NCI-H526 (cell line): ENCODE measurements around the gene PPDPF.
"Not testable (repeated sequence)": the region's sequence is repeated elsewhere in the genome, so short reads cannot be mapped to it uniquely, and the experiment has no call there.

ENCODE experiments used
- DNase-seq, 2 experiments: peaks; one replicate each; lab custom pipeline; 2025; lab: John Stamatoyannopoulos, UW

PPDPF gene

GRCh38 chr20:63500902-63501817, 19.4 kb upstream of the PPDPF start:
- no peak for DNase-seq

- peak in 1 of 2 experiments; percentile 86 for DNase-seq
Measured at GRCh38 chr20:63501818-63502670, 18.5 kb upstream of the PPDPF start.

- peak in 1 of 2 experiments; percentile 55 for DNase-seq
Measured at GRCh38 chr20:63502671-63503172, 17.8 kb upstream of the PPDPF start.

GRCh38 chr20:63503524-63503923, 17.0 kb upstream of the PPDPF start:
- no peak for DNase-seq

- no peak for DNase-seq
Measured at GRCh38 chr20:63504642-63505041, 15.9 kb upstream of the PPDPF start.

GRCh38 chr20:63505281-63505680, 15.3 kb upstream of the PPDPF start:
- DNase-seq: no peak

GRCh38 chr20:63505723-63506122, 14.8 kb upstream of the PPDPF start:
- no peak for DNase-seq

- DNase-seq: no peak
Measured at GRCh38 chr20:63507083-63507743, 13.4 kb upstream of the PPDPF start.

GRCh38 chr20:63508072-63508768, 12.3 kb upstream of the PPDPF start:
- DNase-seq: peak; percentile 69 to 88

GRCh38 chr20:63509088-63509564, 11.4 kb upstream of the PPDPF start:
- DNase-seq: no peak

GRCh38 chr20:63513207-63513606, 7.4 kb upstream of the PPDPF start:
- DNase-seq: no peak

GRCh38 chr20:63514520-63514919, 6.0 kb upstream of the PPDPF start:
- not testable (repeated sequence) for DNase-seq

- no peak for DNase-seq
Measured at GRCh38 chr20:63517376-63518309, 2.9 kb upstream of the PPDPF start.

- no peak for DNase-seq
Measured at GRCh38 chr20:63518351-63518861, 2.2 kb upstream of the PPDPF start.

- DNase-seq: no peak
Measured at GRCh38 chr20:63518946-63519667, 1.5 kb upstream of the PPDPF start.

GRCh38 chr20:63519668-63520503, 679 bp upstream of the PPDPF start:
- peak in 1 of 2 experiments; percentile 70 for DNase-seq

- peak; percentile 68 to 92 for DNase-seq
Measured at GRCh38 chr20:63520934-63521601, 503 bp downstream of the PPDPF start.

- DNase-seq: no peak
Measured at GRCh38 chr20:63521602-63522001, 1.0 kb downstream of the PPDPF start.
